ENCODE data around the gene RAD51B.

GRCh38 chr14:68728342-68729106, 908.9 kb downstream of the RAD51B start:
- TF ChIP-seq CTCF (optimal IDR thresholded peaks at IDR 0.05 in 1 of 3, IDR thresholded peaks at IDR 0.05 in 1 of 3, conservative IDR thresholded peaks at IDR 0.05 in 1 of 3; ENCODE audit: extremely low read depth in 1 of 3, insufficient read depth in 2 of 3, low read length in 3 of 3) (no peak), EZH2 (IDR thresholded peaks at IDR 0.05; ENCODE audit: low read length) (no peak)

Measured in keratinocyte (primary cell).